ENCODE results near the gene NEDD8. TPM values are rescaled to one million over a fixed set of nuclear protein-coding genes. Genes with fewer than 3 reads are reported as not detected.

Gene NEDD8
- total RNA-seq, result 131 and 330 TPM in 2 replicates

- FAIRE-seq (no peak), DNase-seq (ENCODE audit: low read depth) (peak; percentile 97)
- Histone ChIP-seq H3K4me3 (ENCODE audit: low read depth, low read length) (peak within 1 kb of the TSS; percentile 63), H3K27me3 (ENCODE audit: control insufficient read depth, insufficient read depth, low read length) (no peaks in the 10 kb centered on the region), H3K36me3 (ENCODE audit: control insufficient read depth, insufficient read depth, low read length) (peaks cover 15% of the 10 kb centered on the region)
- no peak for TF ChIP-seq CTCF (IDR thresholded peaks at IDR 0.05; ENCODE audit: insufficient read depth, low read length, severe bottlenecking)
Measured at GRCh38 chr14:24232121-24232644, at the start of gene NEDD8. Gene NEDD8, minus strand, starts transcription at chr14:24232367. Its CDS starts 100 bp downstream, at chr14:24232267.

- no peak for DNase-seq (ENCODE audit: low read depth)
- no peak for TF ChIP-seq CTCF (IDR thresholded peaks at IDR 0.05; ENCODE audit: insufficient read depth, low read length, severe bottlenecking)
- H3K36me3 ChIP-seq (ENCODE audit: control insufficient read depth, insufficient read depth, low read length), result no peaks in the 10 kb centered on the region
- H3K4me3 ChIP-seq (ENCODE audit: low read depth, low read length), result no peak overlapping the region
- FAIRE-seq, result no peak
- no peaks in the 10 kb centered on the region for H3K27me3 ChIP-seq (ENCODE audit: control insufficient read depth, insufficient read depth, low read length)
Measured at GRCh38 chr14:24281636-24282035, 49.5 kb upstream of the NEDD8 start.

DNA sequence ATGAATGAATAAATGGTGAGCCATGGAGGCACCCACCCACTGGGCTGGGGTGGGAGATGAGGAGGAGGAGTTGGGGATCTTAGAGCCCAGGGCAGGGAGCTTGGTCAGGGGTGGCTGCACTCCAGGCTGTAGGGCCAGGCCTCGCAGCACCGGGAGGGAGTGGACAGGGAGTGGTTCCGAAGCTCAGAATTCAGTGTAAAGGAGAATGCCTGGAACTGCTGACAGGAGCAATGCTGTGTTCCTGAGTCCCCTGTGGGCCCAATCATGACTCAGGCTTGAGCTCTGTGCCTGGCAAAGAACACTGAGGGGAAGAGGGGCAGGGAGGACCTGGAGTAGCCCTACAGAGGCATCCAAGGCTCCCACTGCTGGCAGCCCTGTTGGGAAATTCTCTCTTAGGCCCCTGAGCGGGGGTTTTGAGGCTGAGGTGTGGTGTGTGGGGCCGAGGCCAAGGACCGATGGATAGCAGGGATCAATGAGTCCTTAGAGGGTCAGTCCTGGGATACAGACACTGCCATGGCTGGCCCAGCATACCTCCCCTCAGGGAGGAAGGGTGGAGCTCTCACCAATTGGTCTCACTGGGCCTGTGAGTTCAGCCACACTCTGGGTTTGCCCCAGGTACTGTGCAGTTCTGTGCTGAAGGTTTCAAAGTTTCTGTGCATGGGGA, 48.8 kb upstream of the NEDD8 start:
- Histone ChIP-seq H3K4me3 (ENCODE audit: low read depth, low read length) (no peak overlapping the region), H3K36me3 (ENCODE audit: control insufficient read depth, insufficient read depth, low read length) (no peaks in the 10 kb centered on the region), H3K27me3 (ENCODE audit: control insufficient read depth, insufficient read depth, low read length) (no peaks in the 10 kb centered on the region)
- DNase-seq (ENCODE audit: low read depth), result peak; percentile 39
- TF ChIP-seq CTCF (IDR thresholded peaks at IDR 0.05; ENCODE audit: insufficient read depth, low read length, severe bottlenecking), result no peak
- FAIRE-seq, result no peak

- TF ChIP-seq CTCF (IDR thresholded peaks at IDR 0.05; ENCODE audit: insufficient read depth, low read length, severe bottlenecking), result peak; percentile 48
- peak; percentile 62 for DNase-seq (ENCODE audit: low read depth)
- FAIRE-seq, result no peak
Measured at GRCh38 chr14:24279301-24280186, 47.4 kb upstream of the NEDD8 start.

GRCh38 chr14:24278424-24278823, 46.3 kb upstream of the NEDD8 start:
- Histone ChIP-seq H3K27me3 (ENCODE audit: control insufficient read depth, insufficient read depth, low read length) (no peaks in the 10 kb centered on the region), H3K36me3 (ENCODE audit: control insufficient read depth, insufficient read depth, low read length) (no peaks in the 10 kb centered on the region), H3K4me3 (ENCODE audit: low read depth, low read length) (no peak overlapping the region)
- no peak for DNase-seq (ENCODE audit: low read depth)
- FAIRE-seq, result no peak
- no peak for TF ChIP-seq CTCF (IDR thresholded peaks at IDR 0.05; ENCODE audit: insufficient read depth, low read length, severe bottlenecking)

More at GRCh38 chr14:24279301-24280186, 47.4 kb upstream of the NEDD8 start:
- Histone ChIP-seq H3K27me3 (ENCODE audit: control insufficient read depth, insufficient read depth, low read length) (no peaks in the 10 kb centered on the region), H3K36me3 (ENCODE audit: control insufficient read depth, insufficient read depth, low read length) (no peaks in the 10 kb centered on the region), H3K4me3 (ENCODE audit: low read depth, low read length) (no peak overlapping the region)
